DMS 273 (cell line): ENCODE results near the gene CHST10.
A peak's percentile ranks its signal among the peaks of the same experiment; 100 is the strongest.

Source experiments
- DNase-seq: peaks from one replicate; lab custom pipeline; 2025; ENCODE audit not compliant: unreplicated experiment; lab: John Stamatoyannopoulos, UW

Gene CHST10

DNA sequence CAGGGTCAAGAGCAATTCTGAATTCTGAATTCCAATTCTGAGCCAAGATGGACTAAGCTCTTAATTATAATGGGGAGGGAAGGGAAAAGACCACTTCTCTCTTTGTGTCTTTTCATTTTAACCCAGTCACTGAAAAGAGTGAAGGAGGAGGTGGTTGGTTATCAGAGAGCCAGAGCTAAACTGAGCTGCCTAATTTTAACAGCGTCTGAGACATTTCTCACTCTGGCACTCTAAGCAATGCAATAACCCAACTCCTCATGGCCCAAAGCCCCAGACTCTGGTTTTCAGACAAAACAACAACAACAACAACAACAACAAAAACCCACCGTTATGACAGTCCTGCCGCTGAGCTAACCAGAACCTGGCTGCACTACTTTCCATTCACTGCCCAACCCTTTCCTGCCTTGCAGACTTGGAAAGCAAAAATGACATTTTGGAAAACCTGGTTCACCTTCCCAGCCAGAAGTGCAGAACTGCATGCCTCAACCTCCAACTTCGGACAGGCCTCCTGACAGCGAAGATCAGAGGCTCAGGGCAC is 1.0 kb downstream of the CHST10 start:
- no peak for DNase-seq

DNA sequence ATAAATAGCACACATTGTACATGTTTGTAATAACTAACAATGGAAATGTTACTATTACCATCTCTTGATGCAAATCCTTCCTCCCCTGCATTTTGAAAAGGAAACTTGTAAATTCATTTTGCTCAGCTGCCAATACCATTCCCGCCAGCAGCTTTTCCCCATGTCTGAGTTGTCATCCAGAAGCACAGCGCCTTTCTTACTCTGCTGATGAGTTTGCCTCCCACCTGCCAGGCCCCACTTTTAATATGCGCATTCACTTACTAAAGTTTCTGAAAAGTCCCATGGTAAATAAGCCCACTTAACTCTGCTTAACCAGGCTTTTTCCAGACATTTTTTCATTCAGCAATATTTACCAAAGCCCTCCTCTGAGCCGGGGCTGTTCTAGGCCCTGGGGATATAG is 3.9 kb downstream of the CHST10 start:
- no peak for DNase-seq

DNA sequence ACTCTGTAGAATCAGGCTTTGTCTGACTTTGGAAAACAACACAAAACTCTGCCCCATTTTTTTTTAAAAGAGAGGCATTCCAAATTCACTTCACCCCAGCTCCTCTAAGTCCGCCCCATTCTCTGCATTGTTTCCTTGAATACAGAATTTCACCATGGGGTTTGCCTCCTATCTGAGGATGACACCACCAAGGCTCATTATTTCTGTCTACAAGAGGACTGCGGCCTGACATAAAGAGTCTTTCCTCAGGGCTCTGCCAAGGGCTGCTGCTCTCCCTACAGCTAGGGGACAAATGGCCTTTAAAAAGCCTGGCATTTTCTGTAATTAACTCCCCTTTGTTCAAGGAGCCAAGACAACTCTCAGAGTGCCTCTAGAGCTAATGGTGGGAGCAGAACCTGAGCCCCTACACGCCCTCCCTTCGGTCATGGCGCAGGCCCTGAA is 4.6 kb downstream of the CHST10 start:
- no peak for DNase-seq

DNA sequence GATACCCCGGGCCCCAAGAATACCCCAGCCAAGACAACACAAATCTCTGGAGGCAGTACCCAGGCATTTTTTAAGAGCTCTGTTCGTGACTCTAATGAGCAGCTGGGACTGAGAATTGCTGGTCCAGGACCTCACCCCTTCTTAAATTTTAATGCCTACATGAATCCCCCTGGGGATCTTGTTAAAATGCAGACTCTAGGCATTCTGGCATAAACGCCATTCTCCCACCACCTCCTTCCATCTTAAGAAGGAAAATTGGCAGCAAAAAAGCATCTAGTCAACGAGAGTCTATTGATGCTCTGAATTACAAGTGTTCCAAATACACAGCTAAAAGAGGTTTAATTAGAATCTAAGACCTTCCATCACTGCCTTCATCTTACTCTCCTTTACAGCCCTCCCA is 5.0 kb downstream of the CHST10 start:
- DNase-seq: no peak

DNA sequence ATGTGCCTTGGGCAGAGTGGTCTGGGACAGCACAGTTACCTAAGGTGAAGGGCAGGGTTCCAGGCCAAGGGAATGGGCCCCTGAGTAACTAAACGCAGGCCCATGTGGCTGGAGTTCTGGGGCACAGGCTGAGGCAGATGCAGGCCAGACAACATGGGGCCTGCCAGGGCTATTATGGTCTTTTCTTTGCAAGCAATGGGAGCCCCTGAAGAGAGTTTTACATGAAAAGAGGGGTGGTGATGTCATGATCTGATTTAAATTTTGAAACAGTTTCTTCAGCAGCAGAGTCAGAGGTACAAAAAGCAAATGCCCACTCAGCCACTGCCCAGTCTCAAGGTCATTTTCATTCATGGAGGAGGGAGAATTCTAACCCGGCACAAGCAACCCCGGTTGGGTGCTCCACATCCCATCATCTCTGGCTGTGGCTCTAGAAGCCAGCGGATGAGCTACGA is 5.6 kb downstream of the CHST10 start:
- no peak for DNase-seq

DNA sequence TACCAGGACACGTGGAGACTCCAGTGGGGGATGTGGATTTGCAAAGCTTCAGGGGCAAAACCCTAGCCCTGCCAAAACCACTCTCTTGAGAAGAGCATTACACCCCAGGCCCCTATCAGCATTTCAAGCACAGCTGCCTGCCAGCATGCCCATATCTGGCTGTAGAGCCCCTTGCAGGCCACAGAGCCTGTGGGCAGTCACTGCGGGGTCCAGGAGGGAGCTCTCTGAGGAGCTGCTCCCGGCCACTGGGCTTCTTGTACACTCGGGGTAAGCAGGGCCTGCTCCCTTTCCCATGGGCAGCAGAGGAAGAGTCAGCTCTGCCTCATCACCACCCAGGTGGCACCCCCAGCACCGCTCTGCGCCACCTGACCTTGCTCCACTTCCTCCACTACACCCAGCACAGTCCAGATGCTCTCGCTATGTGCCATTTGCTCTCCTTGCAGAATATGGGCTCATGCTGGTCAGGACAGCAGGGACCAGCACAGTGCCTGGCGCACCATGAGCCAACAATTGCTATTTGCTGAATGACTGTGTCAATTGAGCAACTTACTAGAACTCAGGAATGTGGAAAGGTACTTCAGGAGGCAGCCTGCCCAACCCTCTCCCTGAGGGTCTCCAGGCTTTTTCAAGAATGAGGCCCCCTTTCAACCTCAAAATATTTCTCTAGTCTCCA is 7.4 kb downstream of the CHST10 start:
- DNase-seq: no peak

DNA sequence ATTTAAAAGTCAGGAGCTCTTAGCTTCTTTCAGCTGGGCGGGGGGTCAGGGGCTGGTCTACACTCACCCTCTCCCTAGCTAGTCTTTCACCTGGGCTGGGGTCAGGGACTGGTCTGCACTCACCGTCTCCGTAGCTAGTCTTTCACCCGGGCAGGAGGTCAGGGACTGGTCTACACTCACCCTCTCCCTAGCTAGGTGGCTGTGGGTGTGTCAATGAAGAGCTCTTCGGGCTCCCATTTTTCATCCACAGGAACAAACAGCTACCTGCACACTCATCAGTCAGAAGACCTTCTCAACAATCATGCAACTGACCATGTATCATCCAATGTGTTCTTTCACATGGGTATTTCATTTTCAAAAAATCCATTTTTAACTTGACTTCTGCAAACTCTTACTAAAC is 8.0 kb downstream of the CHST10 start:
- no peak for DNase-seq

DNA sequence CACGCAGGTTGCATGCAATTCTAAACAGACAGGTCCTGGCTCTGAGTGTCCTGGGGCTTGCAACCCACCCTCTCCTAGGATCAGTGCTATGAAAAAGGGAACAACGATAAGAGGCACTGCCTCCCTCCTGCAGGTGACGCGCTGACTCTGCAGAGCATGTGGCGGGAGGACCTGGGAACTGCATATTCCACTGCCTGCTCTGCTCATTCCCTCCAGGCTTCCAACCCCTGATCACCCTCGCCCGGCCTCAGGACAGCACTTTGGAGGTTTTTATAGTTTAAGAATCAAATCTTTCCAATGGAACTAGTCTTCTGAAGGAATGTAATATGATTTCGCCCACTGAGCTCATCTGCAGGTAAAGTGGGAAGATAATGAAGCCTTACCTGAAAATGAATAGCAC is 8.5 kb downstream of the CHST10 start:
- no peak for DNase-seq

DNA sequence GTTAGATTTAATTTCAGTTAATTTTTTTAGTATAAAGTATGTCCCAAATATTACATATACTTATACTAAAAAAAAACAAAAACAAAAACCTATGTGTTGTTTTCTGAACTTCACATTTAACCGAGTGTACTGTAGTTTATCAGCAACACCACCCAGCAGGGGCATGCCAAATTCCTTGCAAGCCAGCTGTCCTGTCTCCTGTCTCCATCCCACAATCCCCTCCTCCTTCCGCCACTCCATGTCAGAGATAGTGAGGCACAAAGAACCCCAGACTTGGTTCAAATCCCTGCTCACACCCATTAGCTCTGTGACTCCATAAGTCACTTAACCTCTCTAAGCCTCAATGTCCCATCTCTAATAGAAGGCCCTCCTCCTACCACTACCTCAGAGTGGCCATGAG is 9.4 kb downstream of the CHST10 start:
- peak; percentile 32 for DNase-seq

DNA sequence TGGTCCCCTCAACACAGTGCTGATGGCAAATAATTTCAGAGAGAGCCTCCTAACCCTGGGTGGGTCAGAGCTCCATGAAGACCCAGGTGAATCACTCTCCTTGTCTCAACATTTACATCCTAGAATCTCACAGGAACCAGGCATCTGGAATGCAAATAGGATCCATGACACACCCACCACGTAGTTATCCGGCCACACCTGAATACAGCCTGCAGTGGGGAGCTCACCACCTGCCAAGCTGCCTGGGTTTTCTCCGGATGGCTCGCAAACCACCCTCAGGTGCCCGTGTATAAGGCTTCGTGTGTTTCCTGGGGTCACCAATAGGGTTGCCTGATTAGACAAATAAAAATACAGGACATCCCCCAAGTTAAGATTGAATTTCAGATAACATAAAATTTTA is 9.9 kb downstream of the CHST10 start:
- no peak for DNase-seq

DNA sequence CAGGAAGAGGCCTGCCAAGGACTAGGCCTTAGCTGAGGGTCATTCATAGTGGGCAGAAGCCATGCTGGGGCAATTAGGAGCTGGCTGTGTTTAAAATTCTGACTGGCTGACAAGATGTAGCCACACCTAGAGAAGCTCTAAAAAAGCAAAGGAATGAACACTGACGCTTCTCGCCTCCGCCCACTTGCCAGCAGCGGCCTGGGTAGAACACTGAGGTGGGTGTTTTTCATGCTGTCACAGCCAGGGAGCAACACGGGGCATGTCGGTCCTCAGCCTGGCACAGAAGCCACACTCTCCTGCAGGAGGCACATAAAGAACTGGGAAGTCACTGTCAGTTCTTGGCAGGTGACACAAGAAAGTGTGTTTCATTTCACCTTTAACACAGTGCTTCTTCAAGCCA is 10.4 kb downstream of the CHST10 start:
- no peak for DNase-seq

DNA sequence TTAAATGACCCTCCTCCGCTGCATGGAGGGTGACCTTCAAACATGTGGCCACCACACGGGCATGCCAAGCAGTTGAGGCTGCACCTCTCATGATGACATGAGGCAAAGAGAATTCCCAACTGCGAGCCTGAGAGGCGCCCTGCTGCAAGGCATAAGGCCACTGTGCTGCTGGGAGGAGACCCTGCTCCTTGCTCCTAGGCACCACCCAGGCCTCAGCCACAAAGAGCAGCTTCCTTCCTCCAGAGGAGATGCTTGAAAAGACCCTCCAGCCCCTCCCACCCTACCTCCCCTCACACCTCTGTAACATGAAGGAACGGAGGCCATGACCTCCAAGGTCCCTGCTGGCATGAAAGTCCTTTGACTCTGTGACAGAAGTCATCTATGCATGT is 11.4 kb downstream of the CHST10 start:
- no peak for DNase-seq

DNA sequence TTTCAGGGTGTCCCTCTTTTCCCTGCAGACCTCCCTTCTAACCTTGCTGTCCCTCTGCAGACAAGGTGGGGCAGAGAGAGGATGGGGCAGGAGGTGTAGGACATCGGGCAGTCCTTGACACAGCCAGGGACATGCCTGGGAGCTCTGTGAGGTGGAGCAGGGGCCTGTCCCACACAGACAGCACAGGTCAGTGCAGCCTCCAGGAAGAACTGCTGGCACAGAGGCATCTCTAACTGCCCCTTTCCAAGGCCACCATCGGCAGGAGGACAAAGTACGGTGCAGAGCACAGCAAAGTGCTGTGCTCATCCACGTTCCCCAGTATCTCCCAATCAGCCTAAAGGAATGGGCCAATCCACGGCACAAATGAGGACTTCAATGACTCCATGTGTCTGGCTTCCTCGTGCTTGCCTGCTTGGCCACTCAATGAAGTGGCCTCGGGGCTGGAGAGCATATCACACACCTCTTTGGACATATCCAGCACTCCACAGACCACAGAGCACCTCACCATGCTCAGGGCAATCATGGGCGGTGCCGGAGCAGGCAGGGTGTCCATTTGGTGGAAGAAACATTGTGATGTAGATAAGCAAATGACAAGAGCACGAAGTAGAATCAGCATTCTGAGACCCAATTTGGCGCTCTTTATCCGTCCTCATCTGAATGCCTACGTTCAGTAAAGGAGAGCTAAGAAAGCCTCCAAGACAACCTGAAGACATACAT is 11.9 kb downstream of the CHST10 start:
- no peak for DNase-seq

DNA sequence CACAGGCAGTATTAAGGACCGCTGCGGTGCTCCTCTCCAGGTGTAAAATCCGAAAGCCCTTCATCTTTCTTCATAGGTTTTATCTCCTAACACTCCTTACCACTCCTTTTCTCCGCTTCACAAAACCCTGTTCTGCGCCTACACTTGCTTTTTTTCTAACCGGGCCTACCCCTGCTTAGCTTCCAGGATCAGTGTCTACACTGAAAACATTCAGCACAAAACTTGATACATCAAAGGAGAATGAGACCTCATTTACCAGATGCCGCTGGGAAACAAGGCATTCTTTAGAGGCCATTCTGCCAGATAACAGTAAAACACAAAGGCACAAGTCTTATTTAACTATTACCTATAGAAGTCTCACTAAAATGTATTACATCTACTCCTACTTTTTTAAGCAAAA is 13.1 kb downstream of the CHST10 start:
- DNase-seq: no peak

DNA sequence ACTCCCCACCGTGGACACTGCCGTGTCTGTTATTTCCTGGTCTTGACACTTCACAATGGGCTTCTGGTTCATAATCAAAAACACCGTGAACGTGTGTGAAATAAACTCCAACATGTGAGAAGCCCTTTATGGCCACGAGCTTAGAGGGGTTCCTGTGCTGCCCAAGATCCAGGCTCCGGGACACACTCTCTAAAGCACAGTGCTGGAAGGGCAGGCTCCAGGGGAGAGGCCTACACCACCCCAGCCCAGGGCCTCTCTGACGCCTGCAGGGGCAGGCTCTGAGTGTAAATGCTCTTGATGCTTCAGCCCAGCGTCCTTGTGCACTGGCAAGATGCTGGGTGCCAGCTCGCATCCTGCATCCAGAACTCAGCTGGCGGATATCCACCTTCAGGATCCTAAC is 13.7 kb downstream of the CHST10 start:
- DNase-seq: no peak

DNA sequence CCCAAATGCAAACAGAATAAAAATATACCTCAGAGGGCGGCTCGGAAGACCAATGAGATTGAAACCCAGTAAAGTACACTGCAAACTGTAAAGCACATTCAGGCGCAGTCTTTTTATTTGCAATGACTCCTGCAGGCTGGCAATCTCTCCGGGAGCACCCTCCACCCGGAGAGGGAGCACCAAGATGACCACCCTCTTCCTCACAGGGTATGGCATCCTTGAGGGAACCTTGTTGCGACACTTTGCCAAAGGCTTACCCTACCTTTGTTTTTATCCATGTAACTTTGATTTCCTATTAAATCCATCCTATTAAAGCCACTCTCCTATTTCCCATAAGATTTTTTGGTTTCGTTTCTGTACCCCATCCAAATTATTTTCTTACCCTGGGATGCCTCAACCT is 16.2 kb downstream of the CHST10 start:
- DNase-seq: no peak

DNA sequence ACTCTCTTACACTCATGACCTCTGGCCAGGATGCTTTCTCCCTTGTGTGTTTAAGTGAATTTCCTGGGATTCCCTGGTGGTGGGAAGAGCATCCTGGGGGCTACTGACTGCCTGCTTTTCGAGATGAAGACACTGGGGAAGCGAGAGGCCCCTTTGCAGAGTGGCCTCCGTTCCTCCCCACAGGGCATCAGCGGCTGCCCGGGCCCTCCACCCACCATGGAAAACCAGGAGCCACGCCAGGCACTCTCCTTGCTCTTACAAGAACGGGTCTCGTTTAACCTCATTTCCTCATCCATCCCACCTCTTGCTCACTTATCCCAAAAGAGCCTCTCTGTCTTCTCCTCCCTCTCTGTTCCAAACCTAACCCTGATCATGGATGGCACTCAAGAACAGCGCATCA is 17.8 kb downstream of the CHST10 start:
- no peak for DNase-seq

DNA sequence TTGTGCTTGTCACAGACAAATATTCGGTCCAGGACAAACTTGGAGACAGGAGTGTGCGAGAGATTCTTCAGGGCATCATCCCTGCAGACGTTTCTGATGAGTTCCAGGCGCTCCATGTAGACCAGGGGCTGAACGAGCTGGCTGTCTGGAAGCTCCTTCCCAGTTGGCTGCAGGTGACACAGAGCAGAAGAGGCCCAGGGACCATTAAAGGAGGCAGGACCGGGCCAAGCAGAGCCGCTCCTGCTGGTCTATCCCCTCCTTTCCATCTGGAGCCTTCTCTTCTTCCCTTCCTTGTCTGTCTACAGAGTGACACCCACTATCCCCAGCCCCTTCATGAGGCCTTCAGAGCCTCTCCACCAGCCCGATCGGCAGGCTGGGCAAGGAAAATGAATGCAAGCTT is 19.5 kb downstream of the CHST10 start:
- DNase-seq: no peak

DNA sequence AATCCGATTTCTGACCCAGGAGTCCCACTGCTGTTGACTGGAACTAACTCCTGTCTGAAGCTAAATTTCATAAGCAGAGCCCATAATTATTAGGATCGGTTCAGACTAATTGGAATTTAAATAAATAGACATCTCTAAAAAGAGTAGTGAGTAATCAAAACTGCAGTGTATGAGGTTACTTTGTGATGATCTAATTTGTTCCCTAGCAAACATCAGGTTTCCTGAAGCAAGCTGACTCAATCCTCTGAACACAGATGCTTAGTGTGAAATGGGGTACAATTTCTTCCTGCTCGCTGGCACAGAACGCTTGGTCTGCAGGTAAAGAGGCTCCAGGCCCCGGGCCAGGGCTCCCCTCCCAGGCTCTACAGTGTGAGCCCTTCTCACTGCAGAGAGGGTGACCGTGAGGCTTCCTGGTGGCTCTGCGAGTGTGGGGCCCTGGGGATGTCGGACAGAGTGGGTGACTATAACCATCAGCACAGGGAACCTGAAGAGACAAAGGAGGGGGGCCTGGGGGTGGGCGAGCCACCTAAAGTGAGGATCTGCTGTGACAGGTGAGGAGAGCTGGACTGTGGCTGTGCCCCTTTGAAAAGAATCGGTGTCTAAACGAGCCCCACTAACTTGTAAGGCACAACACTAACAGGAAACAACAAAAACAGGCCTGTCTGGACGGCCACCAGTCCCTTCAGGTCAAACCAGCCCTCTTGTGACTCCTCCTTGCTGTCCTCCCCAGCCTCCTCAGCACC is 20.2 kb downstream of the CHST10 start:
- DNase-seq: no peak

DNA sequence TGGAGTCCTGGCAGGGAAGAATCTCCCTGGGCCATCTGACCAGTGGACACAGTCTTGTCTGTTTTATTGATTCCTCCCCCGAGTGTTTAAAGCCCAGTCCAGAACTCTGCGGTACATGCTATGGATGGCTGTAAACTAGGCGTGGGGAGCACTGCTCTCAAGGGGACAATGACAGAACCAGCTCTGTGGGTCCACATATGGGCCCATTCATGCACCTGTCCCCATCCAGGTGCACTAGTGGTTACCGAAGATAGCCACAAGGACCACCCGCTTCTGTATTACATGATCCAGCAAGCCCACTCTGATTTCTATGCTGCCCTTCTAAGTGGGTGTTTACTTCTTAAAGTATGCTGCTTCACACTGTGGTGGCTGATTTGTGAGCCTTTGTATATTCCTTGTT is 21.0 kb downstream of the CHST10 start:
- no peak for DNase-seq

DNA sequence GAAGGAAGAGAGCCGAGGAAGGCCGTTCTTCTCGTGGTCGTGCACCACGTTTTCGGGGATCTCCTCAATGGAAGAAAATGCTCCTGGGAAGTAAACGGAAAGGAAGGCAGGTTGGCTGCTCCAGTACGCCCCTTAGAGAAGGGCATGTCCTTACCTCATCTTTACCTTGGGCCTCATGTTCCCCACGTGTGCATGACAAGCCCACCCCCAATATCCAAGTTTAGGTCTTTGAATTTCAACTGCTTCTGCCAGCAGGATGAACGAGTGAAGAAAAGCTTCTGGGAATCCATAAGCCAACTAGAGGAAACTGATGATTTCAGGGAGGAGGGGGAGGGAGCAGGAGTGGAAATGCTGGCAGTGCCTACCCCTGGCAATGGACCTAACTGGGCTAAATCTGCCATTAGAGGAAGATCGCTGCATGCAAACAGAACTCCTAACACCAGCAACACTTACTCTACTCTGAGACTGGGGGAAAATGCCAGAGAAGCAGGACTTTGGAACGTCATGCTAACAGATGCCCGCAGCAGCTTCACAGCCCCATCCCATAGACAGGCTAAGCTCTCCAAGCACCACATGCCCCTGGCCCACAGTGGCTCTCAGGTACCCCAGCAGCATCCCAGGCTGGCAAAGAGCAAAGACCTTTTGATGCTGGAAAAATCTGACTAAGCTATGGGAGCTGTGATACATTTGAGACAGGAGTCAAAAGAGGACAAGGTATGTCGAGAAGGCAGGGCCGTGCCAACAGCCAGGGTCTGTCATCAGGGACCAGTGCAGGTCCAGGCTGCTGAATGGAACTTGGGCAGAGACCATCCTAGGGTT is 21.7 kb downstream of the CHST10 start:
- no peak for DNase-seq
